K562 (cell line): ENCODE results near the gene POLR1B. TPM values are rescaled to one million over a fixed set of nuclear protein-coding genes. Genes with fewer than 3 reads are reported as not detected.

Source experiments
- BACH1 ChIP-seq: fragments of 200-800 bp; sonication (Bioruptor generic); IDR thresholded peaks from 2 replicates; pipeline ENCODE4 v1.6.1; 2016; ENCODE audit warnings: missing genetic modification characterization, missing compliant biosample characterization
- BRD4 ChIP-seq: fragments of 200-600 bp; sonication (generic); IDR thresholded peaks from 2 replicates; pipeline ENCODE4 v1.6.1; 2017; ENCODE audit warnings: inconsistent platforms
- ESRRA ChIP-seq: fragments of 450-650 bp; IDR thresholded peaks from 2 replicates; pipeline ENCODE4 v1.6.1; 2014; ENCODE audit warnings: low read depth, mild to moderate bottlenecking, moderate library complexity, borderline replicate concordance
- ETV6 ChIP-seq, 3 experiments: fragments of 150-350 bp in 1 of 3; sonication (generic) in 1 of 3; formaldehyde crosslinking in 1 of 3; IDR thresholded peaks; 2 replicates each; pipeline versions ENCODE4 v1.6.1 to v1.8.0; 2014 to 2022; ENCODE audit warnings: borderline replicate concordance in 2 of 3, low read depth in 2 of 3, antibody characterized with exemption in 1 of 3, low read length in 1 of 3, mild to moderate bottlenecking in 1 of 3, missing genetic modification reagents in 1 of 3
- HBP1 ChIP-seq: fragments of 450-650 bp; formaldehyde crosslinking; IDR thresholded peaks from 2 replicates; pipeline ENCODE4 v1.4.0; 2022; ENCODE audit warnings: missing genetic modification characterization
- KLF6 ChIP-seq: fragments of 250-450 bp; sonication (Bioruptor Pico); IDR thresholded peaks from 2 replicates; pipeline ENCODE4 v1.4.0; 2020; ENCODE audit warnings: mild to moderate bottlenecking, moderate library complexity, borderline replicate concordance
- MCM2 ChIP-seq: fragments of 450-650 bp; IDR thresholded peaks from 2 replicates; pipeline ENCODE4 v1.6.1; 2017; ENCODE audit warnings: low read depth, mild to moderate bottlenecking
- RAD21 ChIP-seq, 2 experiments: fragments of 250-450 bp in 1 of 2; fragments of 450-650 bp in 1 of 2; sonication (Bioruptor Pico) in 1 of 2; formaldehyde crosslinking in 1 of 2; IDR thresholded peaks in 1 of 2; conservative IDR thresholded peaks in 1 of 2; 2 replicates each; pipeline versions ENCODE4 v1.4.0 to v1.8.0; 2020 to 2022; ENCODE audit warnings: mild to moderate bottlenecking in 2 of 2, moderate library complexity in 1 of 2
- RBM39 ChIP-seq: fragments of 200-400 bp; formaldehyde crosslinking; optimal IDR thresholded peaks from 2 replicates; pipeline ENCODE3; 2018; ENCODE audit warnings: low read depth, low read length
- SMAD1 ChIP-seq: fragments of 150-350 bp; IDR thresholded peaks from 2 replicates; pipeline ENCODE4 v1.6.1; 2014; ENCODE audit warnings: low read length, low read depth; ENCODE audit not compliant: partially characterized antibody
- TBP ChIP-seq: optimal IDR thresholded peaks from 2 replicates; pipeline ENCODE3; 2011; ENCODE audit warnings: low read depth, low read length, improper control_type of control experiment
- TRIM24 ChIP-seq, 2 experiments: fragments of 450-650 bp; IDR thresholded peaks; 2 replicates each; pipeline ENCODE4 v1.6.1; 2016
- ZBTB7A ChIP-seq: IDR thresholded peaks from 2 replicates; pipeline ENCODE4 v1.6.1; 2011; ENCODE audit warnings: low read depth, mild to moderate bottlenecking, low read length, moderate library complexity, borderline replicate concordance; ENCODE audit not compliant: control insufficient read depth
- ZNF146 ChIP-seq: IDR thresholded peaks from one replicate; pipeline ENCODE4 v1.6.1; 2018; ENCODE audit warnings: missing compliant biosample characterization; ENCODE audit not compliant: unreplicated experiment
- ZNF24 ChIP-seq: fragments of 450-650 bp; IDR thresholded peaks from 2 replicates; pipeline ENCODE4 v1.6.1; 2016
- ZNF263 ChIP-seq: sonication (generic); formaldehyde crosslinking; IDR thresholded peaks from 2 replicates; pipeline ENCODE4 v1.8.0; 2022; ENCODE audit warnings: mild to moderate bottlenecking, missing genetic modification reagents, borderline replicate concordance
- ZNF41 ChIP-seq: fragments of 250-450 bp; sonication (Bioruptor Pico); conservative IDR thresholded peaks from 2 replicates; pipeline ENCODE4 v1.4.0; 2020; ENCODE audit warnings: mild to moderate bottlenecking
- ZNF431 ChIP-seq: sonication (generic); formaldehyde crosslinking; IDR thresholded peaks from 2 replicates; pipeline ENCODE4 v1.8.0; 2022; ENCODE audit warnings: mild to moderate bottlenecking, missing genetic modification reagents
- ZNF445 ChIP-seq: fragments of 250-450 bp; sonication (Bioruptor Pico); IDR thresholded peaks from 2 replicates; pipeline ENCODE4 v1.4.0; 2020; ENCODE audit warnings: low read depth, mild to moderate bottlenecking, moderate library complexity
- polyA plus RNA-seq, 8 experiments: library from polyadenylated mRNA; depleted of rRNA in 4 of 8; stranded (reverse) in 5 of 8; unstranded in 3 of 8; fragments of >200 nt; fragmentation: Nextera tagmentation in 2 of 8; fragmentation: Illumina TruSeq in 1 of 8; extraction: Ambion mirVana in 2 of 8; extraction: Trizol in 1 of 8; gene quantifications; 2 replicates each; pipeline versions ENCODE4 v1.2.1 to v1.2.3, GENCODE V29; 2011 to 2014; ENCODE audit warnings: inconsistent platforms in 1 of 8, missing spikeins in 1 of 8
- total RNA-seq, 7 experiments: library from RNA; depleted of rRNA in 6 of 7; stranded (reverse); fragments of >200 nt in 6 of 7; fragmentation: Illumina TruSeq in 2 of 7; extraction: Trizol in 2 of 7; gene quantifications; 2 replicates each; pipeline versions ENCODE4 v1.2.1 to v1.2.3, GENCODE V29; 2011 to 2021; ENCODE audit warnings: low replicate concordance in 1 of 7
- TF ChIP-seq, protein P1 (sequence below): fragments of 250-450 bp; sonication (Bioruptor Pico); IDR thresholded peaks from 2 replicates; pipeline ENCODE4 v1.8.0; 2021; ENCODE audit warnings: moderate library complexity, mild to moderate bottlenecking, inconsistent platforms
- TF ChIP-seq, protein P2 (sequence below): fragments of 250-450 bp; sonication (Bioruptor Pico); IDR thresholded peaks from 2 replicates; pipeline ENCODE4 v1.8.0; 2022; ENCODE audit warnings: inconsistent platforms
- TF ChIP-seq, protein P3 (sequence below): fragments of 200-400 bp; formaldehyde crosslinking; IDR thresholded peaks from 2 replicates; pipeline ENCODE4 v1.6.1; 2017; ENCODE audit warnings: mild to moderate bottlenecking, low read depth, low read length, moderate library complexity

The POLR1B gene
- total and polyA plus RNA-seq, 9 of the 15 experiments (the other 6 are each of a cell fraction or from before 2014, with no cell fraction given): 19.8 to 55.1 (median 40.2) TPM

GRCh38 chr2:112584134-112584890 is 42.0 kb downstream of the POLR1B start, which contains the start of gene CHCHD5 (continued):
- no peak for TF ChIP-seq HBP1 (CRISPR knock-in tag)
- peak; percentile 83 to 96 for TF ChIP-seq ETV6 (IDR thresholded peaks at IDR 0.05; ENCODE audit: borderline replicate concordance in 1 of 2, low read depth in 2 of 2, low read length in 1 of 2)
- no peak for TF ChIP-seq ETV6 (CRISPR knock-in tag; IDR thresholded peaks at IDR 0.05; ENCODE audit: borderline replicate concordance)
- TF ChIP-seq, protein P1, sequence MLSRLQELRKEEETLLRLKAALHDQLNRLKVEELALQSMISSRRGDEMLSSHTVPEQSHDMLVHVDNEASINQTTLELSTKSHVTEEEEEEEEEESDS (CRISPR knock-in tag): no peak
- no peak for TF ChIP-seq RBM39
- no peak for TF ChIP-seq MCM2
- TF ChIP-seq BACH1 (tag): 0 out of 2 replicates have a peak, but pooled peaks have one; percentile 50
- TF ChIP-seq ZNF263 (CRISPR knock-in tag): 0 out of 2 replicates have a peak, but pooled peaks have one; percentile 50
- TF ChIP-seq ZNF431 (CRISPR knock-in tag): no peak; the same call in 1 of the 2 replicates
- 0 out of 2 replicates have a peak, but pooled peaks have one; percentile 41 for TF ChIP-seq ZNF24
- no peak for TF ChIP-seq BRD4
- TF ChIP-seq, protein P2, sequence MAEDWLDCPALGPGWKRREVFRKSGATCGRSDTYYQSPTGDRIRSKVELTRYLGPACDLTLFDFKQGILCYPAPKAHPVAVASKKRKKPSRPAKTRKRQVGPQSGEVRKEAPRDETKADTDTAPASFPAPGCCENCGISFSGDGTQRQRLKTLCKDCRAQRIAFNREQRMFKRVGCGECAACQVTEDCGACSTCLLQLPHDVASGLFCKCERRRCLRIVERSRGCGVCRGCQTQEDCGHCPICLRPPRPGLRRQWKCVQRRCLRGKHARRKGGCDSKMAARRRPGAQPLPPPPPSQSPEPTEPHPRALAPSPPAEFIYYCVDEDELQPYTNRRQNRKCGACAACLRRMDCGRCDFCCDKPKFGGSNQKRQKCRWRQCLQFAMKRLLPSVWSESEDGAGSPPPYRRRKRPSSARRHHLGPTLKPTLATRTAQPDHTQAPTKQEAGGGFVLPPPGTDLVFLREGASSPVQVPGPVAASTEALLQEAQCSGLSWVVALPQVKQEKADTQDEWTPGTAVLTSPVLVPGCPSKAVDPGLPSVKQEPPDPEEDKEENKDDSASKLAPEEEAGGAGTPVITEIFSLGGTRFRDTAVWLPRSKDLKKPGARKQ (CRISPR knock-in tag): no peak
- TF ChIP-seq TRIM24 (IDR thresholded peaks at IDR 0.05): peak in 1 of 2 experiments; percentile 68; a peak in 1 of 4 replicates
- TF ChIP-seq KLF6 (CRISPR knock-in tag): no peak; the same call in 1 of the 2 replicates
- TF ChIP-seq ZBTB7A: no peak; the same call in 1 of the 2 replicates
- no peak for TF ChIP-seq SMAD1
- no peak for TF ChIP-seq TBP
- peak; percentile 63 for TF ChIP-seq ESRRA
- TF ChIP-seq ZNF445: no peak
- TF ChIP-seq, protein P3, sequence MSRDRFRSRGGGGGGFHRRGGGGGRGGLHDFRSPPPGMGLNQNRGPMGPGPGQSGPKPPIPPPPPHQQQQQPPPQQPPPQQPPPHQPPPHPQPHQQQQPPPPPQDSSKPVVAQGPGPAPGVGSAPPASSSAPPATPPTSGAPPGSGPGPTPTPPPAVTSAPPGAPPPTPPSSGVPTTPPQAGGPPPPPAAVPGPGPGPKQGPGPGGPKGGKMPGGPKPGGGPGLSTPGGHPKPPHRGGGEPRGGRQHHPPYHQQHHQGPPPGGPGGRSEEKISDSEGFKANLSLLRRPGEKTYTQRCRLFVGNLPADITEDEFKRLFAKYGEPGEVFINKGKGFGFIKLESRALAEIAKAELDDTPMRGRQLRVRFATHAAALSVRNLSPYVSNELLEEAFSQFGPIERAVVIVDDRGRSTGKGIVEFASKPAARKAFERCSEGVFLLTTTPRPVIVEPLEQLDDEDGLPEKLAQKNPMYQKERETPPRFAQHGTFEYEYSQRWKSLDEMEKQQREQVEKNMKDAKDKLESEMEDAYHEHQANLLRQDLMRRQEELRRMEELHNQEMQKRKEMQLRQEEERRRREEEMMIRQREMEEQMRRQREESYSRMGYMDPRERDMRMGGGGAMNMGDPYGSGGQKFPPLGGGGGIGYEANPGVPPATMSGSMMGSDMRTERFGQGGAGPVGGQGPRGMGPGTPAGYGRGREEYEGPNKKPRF: no peak
- no peak for TF ChIP-seq ZNF41 (CRISPR knock-in tag)
- TF ChIP-seq ZNF146: no peak
- no peak for TF ChIP-seq RAD21 (CRISPR knock-in tag; conservative IDR thresholded peaks at IDR 0.05 in 1 of 2, IDR thresholded peaks at IDR 0.05 in 1 of 2)
